ENCODE results near the gene LLCFC1. TPM values are rescaled to one million over a fixed set of nuclear protein-coding genes. Genes with fewer than 3 reads are reported as not detected.

The LLCFC1 gene
- total and polyA plus RNA-seq, 2 of the 8 experiments (the other 6 are each of a cell fraction or from before 2014, with no cell fraction given), result not detected

DNA sequence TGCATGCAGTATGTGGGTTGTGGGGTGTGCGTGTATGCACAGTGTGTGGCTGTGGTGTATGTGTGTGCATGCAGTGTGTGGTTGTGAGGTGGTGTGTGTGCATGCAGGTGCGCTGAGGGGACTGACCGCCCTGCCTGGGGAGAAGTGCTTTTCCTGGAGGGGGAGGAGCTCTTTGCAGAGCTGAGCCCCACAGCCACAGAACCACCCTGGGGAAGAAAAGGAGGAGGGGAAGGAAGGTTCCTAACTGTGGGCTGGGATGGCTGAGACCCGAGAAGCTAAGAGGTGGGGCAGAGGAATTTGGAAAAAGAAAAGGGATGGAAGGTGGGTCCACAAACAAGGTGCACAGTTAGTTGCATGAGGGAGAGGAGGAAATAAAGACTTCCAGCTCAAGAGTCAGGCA lies 5.7 kb upstream of the LLCFC1 start, which contains the start of gene TRPV5:
Gene TRPV5 (minus strand): TSS at position 123 of the 400 bp plus-strand sequence. CDS start 287 bp downstream, outside the sequence.
- H3K14ac ChIP-seq (ENCODE audit: insufficient read length), result no peak within 1 kb of the TSS
- no peak within 1 kb of the TSS for H3K23ac ChIP-seq (ENCODE audit: insufficient read length)
- no peak within 1 kb of the TSS for H4K5ac ChIP-seq (ENCODE audit: insufficient read length, low read depth, low read length)
- 91% methylated on average over 4 of the region's 4 CpGs; no CpG with 5 or more reads in 1 of the 2 experiments for WGBS, 2 experiments (ENCODE audit: extremely low coverage in 1 of 2, insufficient coverage in 1 of 2, insufficient read length in 1 of 2, insufficient replicate concordance in 2 of 2, low coverage in 1 of 2, low lambda C conversion rate in 2 of 2, missing lambda C conversion rate in 1 of 2)
- H4K91ac ChIP-seq (replicated peaks; ENCODE audit: insufficient read length, low read length), result no peak within 1 kb of the TSS
- no peak within 1 kb of the TSS; a peak in 1 of 4 replicates for H3K4me2 ChIP-seq (ENCODE audit: insufficient read depth in 1 of 2, low read depth in 2 of 2, low read length in 2 of 2)
- ChIA-PET POLR2A (ENCODE audit: partially characterized antibody) (interaction anchor here (1.2 kb wide), 1 partner anchor 12 kb away, joined by 3 read pairs; no protein-coding TSS in a partner anchor), CTCF (ENCODE audit: partially characterized antibody) (interaction anchor here (0.7 to 4.4 kb wide), 18 partner anchors 8 to 88 kb away, joined by 3 to 36 read pairs (median 4); partner anchors contain the start of gene KEL)
- no peaks in the 10 kb centered on the region for H4K20me1 ChIP-seq (replicated peaks in 1 of 2; ENCODE audit: control insufficient read depth in 1 of 2, insufficient read depth in 2 of 2, low read length in 2 of 2)
- no peak within 1 kb of the TSS for H2BK5ac ChIP-seq (ENCODE audit: low read depth, low read length)
- H3K9ac ChIP-seq (replicated peaks in 1 of 4; ENCODE audit: extremely low read depth in 1 of 4, low read depth in 3 of 4, low read length in 3 of 4), result no peak within 1 kb of the TSS
- no peak for FAIRE-seq
- no peaks in the 10 kb centered on the region for H3K9me3 ChIP-seq (ENCODE audit: insufficient read depth in 2 of 2, low read depth in 1 of 2, low read length in 1 of 2)
- H2BK120ac ChIP-seq (replicated peaks; ENCODE audit: low read depth, low read length), result no peak within 1 kb of the TSS
- no peaks in the 10 kb centered on the region; a peak in 2 of 7 replicates for H3K27me3 ChIP-seq (replicated peaks in 1 of 4; ENCODE audit: control insufficient read depth in 3 of 4, extremely low read depth in 1 of 4, insufficient read depth in 3 of 4, low read length in 3 of 4)
- H2BK12ac ChIP-seq (ENCODE audit: low read depth, low read length), result no peak within 1 kb of the TSS
- no peak within 1 kb of the TSS for H3K4ac ChIP-seq (replicated peaks; ENCODE audit: insufficient read length, low read depth, low read length)
- H3K79me1 ChIP-seq (ENCODE audit: low read depth, low read length), result no peaks in the 10 kb centered on the region
- no peaks in the 10 kb centered on the region for H3K79me2 ChIP-seq (ENCODE audit: control insufficient read depth in 1 of 2, insufficient read depth in 2 of 2, low read length in 2 of 2)
- no peaks in the 10 kb centered on the region for H3K36me3 ChIP-seq (ENCODE audit: control insufficient read depth in 2 of 4, insufficient read depth in 4 of 4, low read length in 3 of 4)
- H2AK5ac ChIP-seq (ENCODE audit: low read depth, low read length), result no peak within 1 kb of the TSS
- no peak within 1 kb of the TSS for H3K18ac ChIP-seq (ENCODE audit: extremely low read depth, low read length)
- H3K23me2 ChIP-seq (ENCODE audit: low read depth, low read length), result peaks cover 2% of the 10 kb centered on the region; the same call in 1 of the 2 replicates
- no peak within 1 kb of the TSS for H4K8ac ChIP-seq (ENCODE audit: extremely low read depth, insufficient read depth, low read length)
- peaks cover 0 to 5% (median 2%) of the 10 kb centered on the region in 4 experiments; a peak in 3 of 7 replicates for H3K4me1 ChIP-seq (replicated peaks in 1 of 4; ENCODE audit: control insufficient read depth in 3 of 4, insufficient read depth in 4 of 4, low read length in 3 of 4)
- no peak within 1 kb of the TSS for H3K56ac ChIP-seq (replicated peaks; ENCODE audit: insufficient read length, low read depth, low read length)
- no peak within 1 kb of the TSS for H2BK15ac ChIP-seq (ENCODE audit: low read length)
- H2AFZ ChIP-seq (ENCODE audit: low read length), result no peak within 1 kb of the TSS
- no peak within 1 kb of the TSS for H2BK20ac ChIP-seq (ENCODE audit: low read length)
- no peak for DNase-seq (ENCODE audit: low read depth in 1 of 2, low spot score in 2 of 2)
- no peak within 1 kb of the TSS for H3K27ac ChIP-seq (ENCODE audit: low read depth, low read length)
- no peak within 1 kb of the TSS for H3K4me3 ChIP-seq (ENCODE audit: extremely low read depth in 1 of 4, insufficient read depth in 2 of 4, low read depth in 3 of 4, low read length in 4 of 4)
- no peak for TF ChIP-seq SP2 (IDR thresholded peaks at IDR 0.05; ENCODE audit: low read length)
- TF ChIP-seq RNF2 (IDR thresholded peaks at IDR 0.05; ENCODE audit: borderline replicate concordance, low read depth, low read length, missing control alignments, poor library complexity, severe bottlenecking), result no peak
- no peak for TF ChIP-seq TCF12 (IDR thresholded peaks at IDR 0.05; ENCODE audit: low read depth, low read length)
- TF ChIP-seq SP1 (IDR thresholded peaks at IDR 0.05; ENCODE audit: low read depth, low read length), result no peak
- TF ChIP-seq CBX5 (IDR thresholded peaks at IDR 0.05; ENCODE audit: low read depth, low read length), result no peak
- TF ChIP-seq SIN3A (conservative IDR thresholded peaks at IDR 0.05 in 1 of 2, IDR thresholded peaks at IDR 0.05 in 1 of 2; ENCODE audit: low read depth in 1 of 2, low read length in 2 of 2), result no peak
- TF ChIP-seq JUND (IDR thresholded peaks at IDR 0.05; ENCODE audit: low read length), result no peak
- TF ChIP-seq FOSL1 (IDR thresholded peaks at IDR 0.05; ENCODE audit: insufficient read depth, low read depth, low read length), result no peak
- TF ChIP-seq ZNF274 (IDR thresholded peaks at IDR 0.05; ENCODE audit: borderline replicate concordance, extremely low read depth, low read length), result no peak
- TF ChIP-seq JUN (IDR thresholded peaks at IDR 0.05; ENCODE audit: low read depth, low read length), result no peak
- TF ChIP-seq EZH2 (IDR thresholded peaks at IDR 0.05; ENCODE audit: low read depth, low read length, severe bottlenecking), result no peak
- no peak for TF ChIP-seq KDM1A (IDR thresholded peaks at IDR 0.05; ENCODE audit: borderline replicate concordance, low read length)
